ENCODE data around the gene HAUS8. TPM values are rescaled to one million over a fixed set of nuclear protein-coding genes. Genes with fewer than 3 reads are reported as not detected.

Gene HAUS8
- total RNA-seq, 4 donors from 2014 or later: 0.97 to 4.5 (median 3.3) TPM

GRCh38 chr19:17118957-17119356 is 43.7 kb upstream of the HAUS8 start:
- intact Hi-C loops (cut with DNase I; ENCODE audit: low total_unique reads): no loop called here

DNA sequence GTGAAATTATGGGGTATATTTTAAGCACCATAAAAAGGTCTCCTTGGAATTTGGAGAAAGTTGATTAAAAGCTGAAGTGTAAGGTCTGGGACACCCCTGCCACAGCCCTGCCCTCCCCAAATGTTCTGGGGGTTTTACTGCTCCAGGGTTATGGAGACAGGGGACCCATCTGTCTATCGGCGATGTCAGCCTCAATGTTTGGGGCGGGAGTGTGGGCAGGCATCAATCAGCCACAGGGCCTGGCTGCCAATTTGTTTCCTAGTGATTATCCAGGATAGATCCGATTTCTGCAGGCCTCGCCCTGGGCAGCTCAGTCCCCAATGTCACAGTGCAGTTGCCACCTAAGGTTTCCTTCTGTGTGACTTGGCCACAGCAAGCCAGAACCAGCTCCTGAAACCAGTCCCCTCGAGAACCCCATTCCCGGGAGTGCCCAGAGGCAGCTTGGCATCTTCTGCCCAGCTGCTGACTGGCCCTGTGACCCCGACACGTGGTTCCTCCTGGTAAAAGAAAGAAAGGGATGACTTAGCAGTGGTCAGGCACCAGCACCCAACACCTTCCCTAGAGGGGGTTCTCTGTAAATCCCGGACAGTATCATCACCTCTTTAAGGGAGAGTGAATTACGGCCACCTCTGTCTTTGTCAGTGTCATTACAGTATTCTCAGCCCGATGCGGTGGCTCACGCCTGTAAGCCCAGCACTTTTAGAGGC is 41.9 kb upstream of the HAUS8 start:
- Histone ChIP-seq H3K4me3 (no peak overlapping the region), H3K27ac (no peak overlapping the region), H3K9me3 (no peaks in the 10 kb centered on the region), H3K36me3 (no peaks in the 10 kb centered on the region), H3K4me1 (no peaks in the 10 kb centered on the region), H3K27me3 (no peaks in the 10 kb centered on the region)
- in situ Hi-C loops (cut with MboI; ENCODE audit: low sequenced_read_pairs in 4 of 4): no loop called here
- intact Hi-C loops (cut with DNase I; ENCODE audit: low total_unique reads): no loop called here
- ATAC-seq (no peak), DNase-seq (no peak)
- no peak for TF ChIP-seq POLR2A (IDR thresholded peaks at IDR 0.05)
- TF ChIP-seq CTCF (IDR thresholded peaks at IDR 0.05 in 4 of 5, conservative IDR thresholded peaks at IDR 0.05 in 1 of 5): no peak

More at GRCh38 chr19:17118957-17119356, 43.7 kb upstream of the HAUS8 start:
- TF ChIP-seq CTCF (IDR thresholded peaks at IDR 0.05 in 4 of 5, conservative IDR thresholded peaks at IDR 0.05 in 1 of 5): no peak
- no peak for TF ChIP-seq POLR2A (IDR thresholded peaks at IDR 0.05)
- DNase-seq: no peak
- Histone ChIP-seq H3K27me3 (no peaks in the 10 kb centered on the region), H3K4me1 (no peaks in the 10 kb centered on the region), H3K4me3 (no peak overlapping the region), H3K9me3 (no peaks in the 10 kb centered on the region), H3K36me3 (no peaks in the 10 kb centered on the region), H3K27ac (no peak overlapping the region)
- no peak for ATAC-seq
- in situ Hi-C loops (cut with MboI; ENCODE audit: low sequenced_read_pairs in 4 of 4): no loop called here

GRCh38 chr19:17114414-17114831 is 39.2 kb upstream of the HAUS8 start:
- TF ChIP-seq POLR2A (IDR thresholded peaks at IDR 0.05) (no peak), CTCF (IDR thresholded peaks at IDR 0.05 in 4 of 5, conservative IDR thresholded peaks at IDR 0.05 in 1 of 5) (no peak)
- intact Hi-C loops (cut with DNase I; ENCODE audit: low total_unique reads) (no loop called here), in situ Hi-C loops (cut with MboI; ENCODE audit: low sequenced_read_pairs in 4 of 4) (no loop called here)
- H3K27ac ChIP-seq: no peak overlapping the region
- no peaks in the 10 kb centered on the region for H3K9me3 ChIP-seq
- ATAC-seq (no peak), DNase-seq (no peak)
- no peak overlapping the region for H3K4me3 ChIP-seq
- H3K27me3 ChIP-seq: no peaks in the 10 kb centered on the region
- no peaks in the 10 kb centered on the region for H3K36me3 ChIP-seq
- no peaks in the 10 kb centered on the region for H3K4me1 ChIP-seq

GRCh38 chr19:17113127-17113785 is 38.0 kb upstream of the HAUS8 start:
- H3K4me3 ChIP-seq: no peak overlapping the region
- no peak overlapping the region for H3K27ac ChIP-seq
- H3K9me3 ChIP-seq: no peaks in the 10 kb centered on the region
- in situ Hi-C loops (cut with MboI; ENCODE audit: low sequenced_read_pairs in 4 of 4) (no loop called here), intact Hi-C loops (cut with DNase I; ENCODE audit: low total_unique reads) (no loop called here)
- TF ChIP-seq CTCF (IDR thresholded peaks at IDR 0.05 in 4 of 5, conservative IDR thresholded peaks at IDR 0.05 in 1 of 5) (no peak), POLR2A (IDR thresholded peaks at IDR 0.05) (no peak)
- DNase-seq (no peak), ATAC-seq (no peak)
- H3K36me3 ChIP-seq: no peaks in the 10 kb centered on the region
- H3K27me3 ChIP-seq: no peaks in the 10 kb centered on the region
- peaks cover 0 to 3% of the 10 kb centered on the region in 2 donors for H3K4me1 ChIP-seq
